GM23338 (cell line): ENCODE data around the gene NUCKS1.

Experiments used
- CREB1 ChIP-seq: fragments of 250-450 bp; sonication (Bioruptor Pico); IDR thresholded peaks from 2 replicates; pipeline ENCODE4 v1.5.0; 2020; ENCODE audit warnings: low read depth, mild to moderate bottlenecking, moderate library complexity
- CTCF ChIP-seq, 2 experiments: fragments of 200-600 bp in 1 of 2; sonication (generic) in 1 of 2; conservative IDR thresholded peaks; 2 replicates each; pipeline versions ENCODE4 v1.5.1 to v1.6.1; 2016 to 2017; ENCODE audit warnings: antibody characterized with exemption in 2 of 2, low read depth in 2 of 2, mild to moderate bottlenecking in 2 of 2, moderate library complexity in 1 of 2
- ETS1 ChIP-seq: IDR thresholded peaks from 2 replicates; pipeline ENCODE4 v1.6.1; 2016; ENCODE audit warnings: antibody characterized with exemption
- EZH2 ChIP-seq: fragments of 200-600 bp; sonication (generic); IDR thresholded peaks from one replicate; pipeline ENCODE4 v1.8.0; 2017; ENCODE audit warnings: antibody characterized with exemption, mild to moderate bottlenecking, low read depth; ENCODE audit not compliant: unreplicated experiment
- EZH2phosphoT487 ChIP-seq: fragments of 200-600 bp; sonication (generic); IDR thresholded peaks from one replicate; pipeline ENCODE4 v1.8.1; 2018; ENCODE audit warnings: antibody characterized with exemption; ENCODE audit not compliant: unreplicated experiment
- JUNB ChIP-seq: IDR thresholded peaks from one replicate; pipeline ENCODE4 v1.6.1; 2016; ENCODE audit warnings: antibody characterized with exemption; ENCODE audit not compliant: unreplicated experiment
- NANOG ChIP-seq: IDR thresholded peaks from 2 replicates; pipeline ENCODE4 v1.6.1; 2016; ENCODE audit warnings: antibody characterized with exemption, borderline replicate concordance
- POLR2AphosphoS5 ChIP-seq: IDR thresholded peaks from 2 replicates; pipeline ENCODE4 v1.6.1; 2016; ENCODE audit warnings: antibody characterized with exemption, low read depth
- REST ChIP-seq: IDR thresholded peaks from one replicate; pipeline ENCODE4 v1.6.1; 2018; ENCODE audit warnings: antibody characterized with exemption; ENCODE audit not compliant: unreplicated experiment
- STAT1 ChIP-seq: IDR thresholded peaks from one replicate; pipeline ENCODE4 v1.6.1; 2016; ENCODE audit warnings: antibody characterized with exemption; ENCODE audit not compliant: unreplicated experiment
- ZNF114 ChIP-seq: fragments of 250-450 bp; sonication (Bioruptor Pico); IDR thresholded peaks from 2 replicates; pipeline ENCODE4 v1.5.0; 2020; ENCODE audit warnings: mild to moderate bottlenecking, moderate library complexity
- ZNF331 ChIP-seq: fragments of 250-450 bp; sonication (Bioruptor Pico); IDR thresholded peaks from 2 replicates; pipeline ENCODE4 v1.5.0; 2020; ENCODE audit warnings: low read depth, mild to moderate bottlenecking, moderate library complexity

- peak; percentile 98 to 99 for TF ChIP-seq CTCF (conservative IDR thresholded peaks at IDR 0.05; ENCODE audit: low read depth in 2 of 2)
- TF ChIP-seq ZNF331 (CRISPR knock-in tag) = no peak
- no peak for TF ChIP-seq REST
- TF ChIP-seq EZH2phosphoT487 = no peak
- TF ChIP-seq EZH2 = no peak
- TF ChIP-seq POLR2AphosphoS5 = no peak
- no peak for TF ChIP-seq ETS1
- no peak for TF ChIP-seq NANOG
- TF ChIP-seq CREB1 (CRISPR knock-in tag) = no peak
- no peak for TF ChIP-seq JUNB
- TF ChIP-seq ZNF114 (CRISPR knock-in tag) = no peak
- TF ChIP-seq STAT1 = no peak
These were observed 38.6 kb downstream of the NUCKS1 start for GRCh38 chr1:205711105-205712048.
